Hematopoietic multipotent progenitor cell treated with erythropoietin and hydrocortisone succinate and interleukin-3 and kit ligand, for 6 days (in vitro differentiated cells): ENCODE data around the gene SPEM3.
"Not testable (repeated sequence)": the region's sequence is repeated elsewhere in the genome, so short reads cannot be mapped to it uniquely, and the experiment has no call there.

ENCODE experiments used
- DNase-seq: peaks from one replicate; pipeline ENCODE4 v3.0.0-alpha.2; 2015

SPEM3 gene

DNA sequence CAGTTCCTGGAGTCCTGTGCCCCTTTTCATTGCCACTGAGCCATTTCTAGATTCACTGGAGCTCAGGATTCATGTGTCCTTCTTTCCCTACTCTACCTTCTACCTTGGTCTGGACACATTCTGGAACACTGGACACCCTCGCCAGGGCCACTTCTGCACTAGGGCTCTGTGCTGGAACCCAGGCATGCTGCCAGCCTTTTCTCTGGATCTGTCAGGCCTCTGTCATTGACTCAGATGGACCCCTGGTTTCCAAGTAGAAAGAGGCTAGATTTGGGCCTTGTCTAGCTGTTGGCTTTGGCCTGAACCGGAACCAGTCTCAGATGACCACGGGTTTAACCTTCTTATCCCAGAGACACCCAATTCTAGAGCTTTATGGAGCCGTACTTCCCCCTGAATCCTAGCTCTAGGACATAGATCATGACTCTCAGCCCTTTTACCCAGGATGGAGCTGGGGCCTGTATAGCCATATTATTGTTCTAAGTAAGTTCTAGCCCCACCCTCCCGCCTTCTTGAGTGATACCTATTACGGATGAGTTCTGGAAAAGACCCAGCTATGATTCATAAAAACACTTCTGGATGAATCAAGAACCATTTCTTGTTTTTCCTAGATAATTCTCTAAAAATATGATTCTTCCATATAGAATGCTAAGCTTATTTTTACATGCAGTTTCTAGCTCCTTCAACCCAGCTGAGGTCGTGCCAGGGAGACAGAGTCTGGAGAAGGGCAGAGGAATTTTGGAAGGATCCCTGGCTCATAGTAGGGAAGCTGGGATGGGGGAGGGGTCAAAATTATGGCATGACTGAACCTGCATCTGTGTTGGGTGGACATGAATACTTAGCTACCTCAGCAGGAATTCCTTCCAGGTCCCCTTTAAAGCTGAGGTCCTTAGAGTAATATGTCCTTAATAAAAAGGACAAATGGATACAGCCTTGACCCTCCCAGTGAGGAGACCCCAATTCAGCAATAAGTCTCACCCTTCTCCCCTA is 15.1 kb downstream of the SPEM3 start:
- no peak for DNase-seq

DNA sequence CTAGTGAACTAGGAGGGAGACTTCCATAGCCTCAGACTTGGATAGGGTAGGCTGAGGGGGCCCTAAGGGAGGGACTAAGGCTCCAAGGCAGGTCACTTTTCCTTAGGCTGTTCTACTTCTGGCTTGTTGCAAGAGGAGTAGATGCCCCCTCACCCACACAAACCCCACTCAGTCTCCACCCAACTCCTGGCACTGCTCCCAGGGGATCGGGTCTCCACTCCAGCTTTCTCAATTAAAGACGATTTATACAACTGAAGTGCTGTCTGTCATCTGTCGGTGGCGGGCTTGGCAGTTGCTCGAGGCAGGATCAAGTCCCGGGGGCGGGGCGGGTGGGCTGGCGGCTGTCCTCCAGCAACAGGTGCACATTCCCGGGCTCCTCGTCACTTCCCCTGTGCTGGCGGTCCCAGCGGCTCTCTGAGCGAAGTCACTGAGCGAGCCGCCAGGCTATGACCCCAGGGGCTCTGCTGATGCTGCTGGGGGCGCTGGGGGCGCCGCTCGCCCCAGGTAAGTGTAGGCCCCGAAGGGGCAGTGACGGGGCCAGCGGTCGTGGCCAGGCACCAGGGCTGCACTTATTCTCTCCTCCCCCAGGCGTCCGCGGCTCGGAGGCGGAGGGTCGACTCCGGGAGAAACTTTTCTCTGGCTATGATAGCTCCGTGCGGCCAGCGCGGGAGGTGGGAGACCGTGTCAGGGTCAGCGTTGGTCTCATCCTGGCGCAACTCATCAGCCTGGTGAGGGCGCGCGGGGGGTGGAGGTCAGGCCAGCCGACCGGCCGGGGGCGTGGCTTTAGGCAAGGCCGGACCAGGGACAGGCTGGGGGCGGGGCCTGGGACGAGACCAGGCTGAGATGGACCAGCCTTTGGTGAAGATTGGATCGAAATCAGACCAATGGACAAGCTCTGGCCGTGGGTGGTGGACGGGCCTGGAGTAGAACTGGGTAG is 16.3 kb downstream of the SPEM3 start, which contains the start of gene CHRNB1:
CHRNB1 (plus strand) TSS at position 380 of the 937 bp plus-strand sequence; CDS start at position 447, 67 bp downstream.
- peak; percentile 57 for DNase-seq

DNA sequence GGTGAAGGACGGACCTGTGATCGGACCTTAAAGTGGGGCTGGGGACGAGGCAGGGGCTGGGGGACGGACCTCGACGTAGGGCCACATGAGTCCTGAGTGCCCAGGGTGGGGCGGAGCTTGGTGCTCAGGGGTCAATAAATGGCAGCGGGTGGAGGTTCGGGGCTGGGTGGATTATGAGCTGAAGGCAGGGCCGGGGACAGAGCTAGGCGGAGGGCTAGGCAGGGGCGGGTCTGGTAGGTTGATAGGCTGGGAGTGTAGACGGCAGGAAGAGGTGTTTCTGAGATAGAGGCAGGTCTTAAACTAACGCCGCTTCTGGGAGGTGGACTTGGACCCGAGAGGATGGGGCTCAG is 16.9 kb downstream of the SPEM3 start:
- DNase-seq = peak; percentile 74

DNA sequence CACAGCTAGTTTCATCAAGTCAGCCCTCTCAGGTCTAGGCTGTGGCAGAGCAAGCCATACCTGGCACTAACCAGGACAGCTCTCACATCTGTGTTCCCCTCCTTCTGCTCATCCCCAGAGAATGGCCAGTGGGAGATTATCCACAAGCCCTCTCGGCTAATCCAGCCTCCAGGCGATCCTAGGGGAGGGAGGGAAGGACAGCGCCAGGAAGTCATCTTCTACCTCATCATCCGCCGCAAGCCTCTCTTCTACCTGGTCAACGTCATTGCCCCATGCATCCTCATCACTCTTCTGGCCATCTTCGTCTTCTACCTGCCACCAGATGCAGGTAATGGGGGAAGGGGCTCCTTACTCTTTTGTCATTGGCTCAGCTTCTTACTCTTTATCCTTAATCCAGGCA is 19.8 kb downstream of the SPEM3 start:
- no peak for DNase-seq

DNA sequence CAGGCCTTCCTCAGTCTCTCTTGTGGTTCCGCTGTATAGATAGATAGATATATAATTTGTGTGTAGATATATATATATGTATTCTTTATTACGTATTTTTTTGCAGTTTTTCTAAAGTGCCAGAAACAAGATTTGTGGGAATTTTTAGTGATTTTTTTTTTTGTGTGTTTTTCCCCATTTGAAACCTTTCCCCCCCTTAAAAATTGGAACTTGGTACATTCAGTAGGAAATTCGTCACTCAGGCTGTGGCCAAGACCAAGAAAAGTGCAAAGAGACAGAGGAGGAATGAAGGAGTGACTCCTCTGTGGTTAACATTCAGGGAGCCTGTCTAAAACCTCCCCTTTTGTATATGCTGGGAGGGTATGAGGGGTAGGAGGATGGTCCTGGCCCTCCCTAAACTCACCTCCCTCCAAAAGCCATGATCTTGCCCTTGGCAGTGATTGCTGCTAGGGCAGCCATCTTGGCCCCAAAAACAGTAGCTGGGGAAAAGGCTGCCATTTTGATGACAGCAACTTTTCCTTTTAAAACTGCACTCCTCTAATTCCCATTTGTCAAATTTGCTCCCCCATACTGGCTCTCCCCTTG is 31.4 kb downstream of the SPEM3 start:
- DNase-seq = no peak

DNA sequence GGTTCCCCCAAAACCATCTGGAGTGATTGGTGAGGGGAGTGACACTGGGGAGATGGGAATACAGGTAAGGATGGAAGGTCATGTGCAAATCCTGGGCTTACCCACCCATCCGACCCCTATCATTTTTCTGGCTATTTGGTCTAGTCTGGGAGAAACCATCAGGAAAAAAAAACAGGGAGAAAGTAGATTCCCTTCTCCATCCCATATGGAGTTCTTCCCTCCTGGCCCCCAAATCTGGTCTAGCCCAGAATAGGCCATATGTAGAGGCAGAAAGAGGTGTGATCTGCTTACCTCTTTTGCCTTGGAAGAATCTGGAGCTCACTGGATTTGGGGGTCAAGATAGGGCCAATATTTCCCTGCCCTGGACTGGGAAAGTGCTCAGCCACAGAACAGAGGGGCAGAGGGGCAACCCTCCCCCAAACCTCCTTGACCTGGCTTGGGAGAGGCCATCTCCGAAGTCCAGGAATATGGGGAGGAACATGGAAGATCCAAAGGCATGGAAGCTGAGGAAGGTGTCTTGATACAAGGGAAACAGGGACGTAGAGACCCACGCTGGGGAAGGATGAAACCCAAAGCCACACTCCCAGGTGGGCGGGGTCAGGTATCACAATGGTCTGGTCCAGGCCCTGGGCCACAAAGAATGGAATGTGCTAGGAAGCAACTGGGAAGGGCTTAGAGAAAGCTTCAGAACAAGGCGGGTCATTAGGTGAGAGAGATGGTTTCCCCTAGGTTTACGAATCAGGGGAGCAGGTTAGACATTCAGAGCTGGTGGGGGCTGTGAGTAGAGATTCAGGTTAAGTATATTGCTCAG is 32.4 kb downstream of the SPEM3 start:
- no peak for DNase-seq

DNA sequence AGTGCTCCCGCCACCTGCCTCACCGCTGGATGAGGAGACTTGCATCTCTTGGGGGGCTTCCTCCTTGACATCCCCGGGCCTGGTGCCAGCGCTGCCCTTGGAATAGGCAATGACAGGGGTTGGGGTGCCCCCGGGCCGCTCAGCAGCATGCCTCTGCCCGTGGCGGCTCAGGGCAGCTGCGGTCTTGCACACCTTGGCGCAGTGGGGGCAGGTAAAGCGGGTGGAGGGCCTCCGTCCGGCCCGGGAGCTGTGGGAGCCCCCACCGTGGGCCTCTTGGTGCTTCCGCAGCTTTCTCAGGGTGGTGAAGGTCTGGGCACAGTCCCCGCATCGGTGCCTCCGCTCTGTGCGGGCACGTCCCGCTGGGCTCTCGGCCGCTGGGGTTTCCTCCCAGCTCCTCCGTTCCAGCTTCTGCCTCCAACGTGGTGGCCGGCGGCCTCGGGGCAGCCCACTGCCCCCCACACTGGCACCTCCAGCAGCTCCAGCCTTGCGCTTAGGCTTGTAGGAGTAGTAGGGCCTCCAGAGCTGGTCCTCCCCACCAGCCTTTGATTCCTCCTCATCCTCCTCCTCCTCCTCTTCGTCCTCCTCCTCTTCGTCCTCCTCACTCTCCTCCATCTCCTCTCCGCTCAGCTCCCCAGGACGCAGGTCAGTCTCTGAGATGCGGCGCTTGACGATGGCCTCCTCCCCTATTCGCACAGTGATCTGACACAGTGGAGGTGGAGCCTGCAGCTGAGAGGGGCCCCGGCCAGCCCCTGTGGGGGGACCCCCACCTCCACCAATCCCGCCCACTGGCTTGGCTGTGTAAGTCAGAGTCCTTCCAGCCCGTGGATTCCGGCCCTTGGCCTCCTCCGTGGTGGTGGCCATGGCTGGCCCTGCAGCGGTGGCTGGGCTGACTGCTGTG is 34.1 kb downstream of the SPEM3 start:
- no peak for DNase-seq

DNA sequence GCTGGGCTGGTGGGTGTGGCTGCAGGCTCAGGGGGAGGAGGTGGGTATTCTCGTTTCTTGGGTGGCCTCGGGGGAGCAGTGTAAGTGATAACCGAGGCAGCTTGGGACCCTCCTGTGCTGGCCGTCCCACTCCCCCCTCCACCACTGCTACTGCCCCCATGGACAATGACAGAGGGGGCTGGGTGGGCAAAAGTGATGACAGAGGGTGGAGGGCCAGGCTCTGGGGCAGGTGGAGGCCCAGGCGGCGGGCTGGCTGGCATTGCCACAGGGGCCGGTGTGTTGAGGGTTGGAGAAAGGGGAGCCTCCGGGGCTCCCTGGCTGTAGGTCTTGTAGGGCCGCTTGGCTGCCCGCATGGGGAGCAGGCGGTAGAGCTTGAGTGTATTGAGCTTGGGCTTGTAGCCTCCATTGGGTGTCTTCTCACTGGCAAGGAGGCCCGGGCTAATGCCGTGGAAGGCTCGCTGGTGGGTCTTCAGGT is 34.8 kb downstream of the SPEM3 start:
- DNase-seq = no peak

DNA sequence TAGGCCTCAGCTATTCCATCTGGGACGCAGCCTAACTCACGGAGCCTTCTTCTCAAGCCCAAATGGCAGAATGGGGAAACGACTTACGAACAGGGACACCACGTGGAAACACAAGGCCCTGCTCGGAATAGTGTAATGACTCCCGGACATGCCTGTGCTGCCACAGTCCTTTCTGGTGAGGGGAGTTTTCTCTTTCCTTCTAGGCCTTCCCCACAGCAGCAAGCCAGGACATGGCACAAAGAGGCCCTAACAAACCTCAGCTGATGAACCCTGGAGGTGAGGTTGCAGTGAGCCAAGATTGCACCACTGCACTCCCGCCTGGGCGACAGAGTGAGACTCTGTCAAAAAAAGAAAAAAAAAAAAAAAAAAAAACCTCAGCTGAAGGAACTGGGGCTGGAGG is 35.4 kb downstream of the SPEM3 start:
- DNase-seq = no peak

DNA sequence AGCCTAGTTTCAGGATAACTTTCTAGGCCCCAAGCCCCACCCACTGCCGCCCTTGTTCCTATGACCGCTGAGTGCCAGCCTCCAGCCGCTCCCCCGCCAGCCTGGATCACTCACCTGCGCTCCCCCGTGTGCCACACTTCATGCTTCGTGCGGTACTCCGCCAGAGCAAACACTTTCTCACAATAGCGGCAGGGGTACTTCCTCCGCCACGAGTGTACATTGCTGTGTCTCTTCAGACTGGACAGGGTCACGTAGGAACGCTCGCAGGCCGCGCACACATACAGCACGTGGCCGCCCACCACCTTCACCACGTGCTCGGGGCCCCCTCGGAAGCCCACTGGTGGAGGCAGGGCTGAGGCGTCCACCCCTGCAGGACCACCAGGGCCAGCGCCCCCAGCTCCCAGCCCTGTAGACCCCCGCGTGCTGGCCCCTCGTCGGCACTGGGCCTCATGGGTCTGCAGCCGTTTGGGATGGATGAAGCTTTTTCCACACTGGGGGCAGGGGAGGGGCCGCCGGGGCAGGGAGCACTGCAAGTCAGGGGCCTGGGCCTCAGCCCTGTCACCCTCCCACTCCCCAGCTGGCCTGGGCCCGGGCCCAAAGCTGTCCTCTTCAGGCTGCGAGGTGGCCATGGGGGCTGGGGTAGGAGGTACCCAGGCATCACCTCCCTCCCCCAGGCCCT is 37.1 kb downstream of the SPEM3 start:
- DNase-seq = no peak

DNA sequence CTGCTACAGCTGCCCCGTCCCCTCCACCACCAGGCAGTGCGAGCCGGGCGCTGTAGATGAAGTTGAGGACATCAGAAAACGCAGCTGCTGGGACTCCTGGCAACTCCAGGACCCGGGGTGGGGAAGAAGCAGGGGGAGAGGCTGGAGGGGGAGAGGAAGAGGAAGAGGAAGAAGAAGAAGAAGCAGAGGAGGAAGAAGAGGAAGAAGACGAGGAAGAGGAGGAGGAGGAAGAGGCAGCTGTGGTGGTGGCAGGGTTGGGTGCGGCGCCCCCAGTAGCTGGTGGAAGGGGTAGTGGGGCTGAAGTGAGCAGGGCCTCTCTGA is 37.6 kb downstream of the SPEM3 start:
- no peak for DNase-seq

DNA sequence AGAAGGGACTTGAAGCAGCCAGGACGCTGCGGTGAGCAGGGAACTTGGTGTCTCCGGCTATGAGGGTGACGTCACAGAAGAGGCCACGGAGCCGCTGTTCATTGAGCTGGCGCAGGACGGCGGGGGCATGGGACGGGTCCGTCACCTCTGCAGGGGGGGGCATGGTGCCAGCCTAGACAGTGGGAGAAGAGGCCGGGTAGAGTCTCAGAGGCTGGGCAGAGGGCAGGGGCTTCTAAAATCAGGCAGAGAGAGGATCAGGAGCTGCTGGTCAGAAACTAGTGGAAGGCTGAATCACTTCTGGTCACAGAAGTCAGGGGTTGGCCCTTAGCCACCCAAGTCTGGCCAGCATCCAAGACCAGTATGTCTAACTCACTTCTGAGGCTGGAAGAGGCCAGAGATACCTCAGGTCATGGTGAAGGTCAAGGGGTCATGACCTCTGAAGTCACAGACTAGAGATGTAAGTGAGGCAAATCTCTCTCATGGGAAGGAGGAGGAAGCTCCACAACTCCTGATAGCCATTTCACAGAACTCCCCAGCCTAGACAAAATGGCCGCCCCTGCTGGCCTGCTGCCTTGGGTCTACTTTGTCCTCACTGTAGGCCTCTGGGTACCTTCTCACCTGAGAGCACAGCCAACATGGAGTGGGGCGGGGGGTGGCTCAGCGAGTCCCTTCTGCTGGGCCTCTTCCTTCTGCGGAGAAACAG is 38.1 kb downstream of the SPEM3 start:
- DNase-seq = peak; percentile 59

DNA sequence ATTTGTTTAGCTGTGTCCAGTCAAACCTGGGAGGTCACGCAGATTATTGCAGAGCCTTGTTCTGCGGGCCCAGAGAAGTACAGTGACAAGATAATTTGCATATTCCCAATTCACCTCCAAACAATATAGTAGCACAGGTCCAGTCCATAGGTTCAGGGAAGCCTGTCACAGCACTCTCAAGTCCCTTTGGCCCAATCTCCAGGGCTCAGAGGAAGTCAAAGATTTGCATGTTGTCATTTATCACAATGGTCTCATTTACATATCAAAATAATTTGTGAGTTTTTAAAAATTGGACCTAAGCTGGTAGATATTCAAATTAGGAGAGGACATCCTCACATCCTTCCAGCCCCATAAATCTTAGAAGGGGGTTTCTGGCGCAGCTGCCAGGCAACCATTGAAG is 38.8 kb downstream of the SPEM3 start:
- DNase-seq = no peak

DNA sequence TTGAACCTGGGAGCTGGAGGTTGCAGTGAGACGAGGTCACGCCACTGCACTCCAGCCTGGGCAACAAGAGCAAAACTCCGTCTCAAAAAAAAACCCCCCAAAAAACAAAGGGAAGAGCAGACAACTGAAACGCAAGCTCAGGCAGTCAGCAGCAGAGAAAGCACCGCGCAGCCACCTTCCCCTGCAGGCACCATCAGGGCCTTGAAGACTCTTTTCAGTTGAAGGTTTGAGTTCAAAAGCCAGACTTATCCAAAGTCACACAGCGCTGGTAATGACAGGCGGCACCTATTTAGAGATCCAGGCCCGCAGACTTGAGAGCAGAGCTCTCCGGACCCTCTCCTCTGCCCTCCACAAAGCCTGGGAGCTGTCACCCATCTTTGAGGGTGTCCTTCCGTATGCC is 39.6 kb downstream of the SPEM3 start:
- no peak for DNase-seq

DNA sequence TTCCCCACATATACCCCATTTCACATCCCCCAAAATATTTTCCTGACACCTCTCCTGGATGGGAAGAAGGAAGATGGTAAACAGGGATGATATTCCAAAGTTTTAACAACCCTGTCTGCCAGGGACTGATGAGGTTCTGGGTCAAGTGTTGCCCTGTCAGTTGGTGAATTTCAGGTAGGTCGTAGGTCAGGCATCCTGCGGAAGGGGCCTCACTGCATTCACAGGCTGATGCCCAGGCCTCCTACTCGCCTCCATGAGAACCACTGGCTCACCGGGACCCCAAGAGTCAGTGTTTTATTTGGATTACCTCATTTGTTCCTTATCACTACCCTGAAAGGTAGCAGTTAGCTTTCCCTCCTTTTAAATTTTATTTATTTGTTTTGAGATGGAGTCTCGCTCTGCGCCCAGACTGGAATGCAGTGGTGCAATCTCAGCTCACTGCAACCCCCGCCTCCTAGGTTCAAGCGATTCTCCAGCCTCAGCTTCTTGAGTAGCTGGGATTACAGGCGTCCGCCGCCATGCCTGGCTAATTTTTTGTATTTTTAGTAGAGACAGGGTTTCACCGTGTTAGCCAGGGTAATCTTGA is 40.2 kb downstream of the SPEM3 start:
- no peak for DNase-seq

DNA sequence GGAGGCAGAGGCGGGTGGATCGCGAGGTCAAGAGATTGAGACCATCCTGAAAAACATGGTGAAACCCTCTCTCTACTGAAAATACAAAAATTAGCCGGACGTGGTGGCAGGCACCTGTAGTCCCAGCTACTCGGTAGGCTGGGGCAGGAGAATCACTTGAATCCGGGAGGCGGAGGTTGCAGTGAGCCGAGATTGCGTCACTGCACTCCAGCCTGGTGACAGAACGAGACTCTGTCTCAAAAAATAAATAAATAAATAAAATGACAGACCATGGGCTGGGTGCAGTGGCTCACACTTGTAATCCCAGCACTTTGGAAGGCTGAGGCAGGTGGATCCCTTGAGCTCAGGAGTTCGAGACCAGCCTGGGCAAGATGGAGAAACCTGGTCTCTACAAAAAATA is 41.2 kb downstream of the SPEM3 start:
- not testable (repeated sequence) for DNase-seq

DNA sequence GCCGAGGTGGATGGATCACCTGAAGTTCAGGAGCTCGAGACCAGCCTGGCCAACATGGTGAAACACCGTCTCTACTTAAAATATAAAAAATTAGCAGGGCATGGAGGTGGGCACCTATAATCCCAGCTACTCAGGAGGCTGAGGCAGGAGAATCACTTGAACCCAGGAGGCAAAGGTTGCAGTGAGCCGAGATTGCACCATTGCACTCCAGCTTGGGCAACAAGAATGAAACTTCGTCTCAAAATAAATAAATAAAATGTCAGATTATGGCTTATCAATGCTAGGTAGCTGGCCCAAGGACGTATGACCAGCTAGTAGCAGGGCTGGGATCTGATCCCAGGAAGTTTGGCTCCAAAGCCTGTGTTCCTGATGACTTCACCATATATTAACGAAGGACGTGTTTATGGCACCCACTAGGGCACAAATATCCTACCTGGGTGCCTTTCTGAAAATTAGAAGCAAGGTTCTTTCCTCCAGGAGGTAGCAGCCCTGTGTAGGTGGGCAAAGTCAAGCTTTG is 41.9 kb downstream of the SPEM3 start:
- not testable (repeated sequence) for DNase-seq

DNA sequence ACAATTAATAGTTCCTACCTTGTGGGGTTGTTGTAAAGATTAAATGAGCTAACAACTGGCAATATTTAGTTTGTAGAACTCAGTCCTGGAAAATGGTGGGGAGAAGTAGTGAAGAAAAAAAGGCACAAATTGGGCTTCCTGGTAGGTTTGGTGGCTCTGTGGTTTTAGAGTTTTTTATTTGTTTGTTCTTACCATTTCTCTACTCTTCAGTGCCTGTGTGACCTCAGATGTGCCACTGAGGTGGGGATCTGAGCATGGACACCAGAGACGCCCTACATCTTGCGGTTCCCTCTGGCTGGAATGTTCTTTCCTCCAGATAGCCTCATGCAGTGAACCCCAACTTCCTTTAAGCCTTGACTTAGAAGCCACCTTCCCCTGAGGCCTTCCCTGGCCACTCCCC is 43.1 kb downstream of the SPEM3 start:
- DNase-seq = no peak

DNA sequence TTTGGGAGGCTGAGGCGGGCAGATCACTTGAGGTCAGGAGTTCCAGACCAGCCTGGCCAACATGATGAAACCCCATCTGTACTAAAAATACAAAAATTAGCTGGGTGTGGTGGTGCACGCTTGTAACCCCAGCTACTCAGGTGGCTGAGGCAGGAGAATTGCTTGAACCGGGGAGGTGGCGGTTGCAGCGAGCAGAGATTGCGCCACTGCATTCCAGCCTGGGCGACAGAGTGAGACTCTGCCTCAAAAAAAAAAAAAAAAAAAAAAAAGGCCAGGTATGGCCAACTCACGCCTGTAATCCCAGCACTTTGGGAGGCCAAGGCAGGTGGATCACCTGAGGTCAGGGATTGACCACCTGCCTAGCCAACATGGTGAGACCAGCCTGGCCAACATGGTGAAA is 46.1 kb downstream of the SPEM3 start:
- not testable (repeated sequence) for DNase-seq
